Measurements from ENCODE around the gene AXIN2.

Gene AXIN2

GRCh38 chr17:65567566-65567965 is 6.1 kb upstream of the AXIN2 start:
- Histone ChIP-seq H2AFZ (ENCODE audit: low read length) (no peak overlapping the region), H4K20me1 (ENCODE audit: insufficient read depth, low read length) (no peaks in the 10 kb centered on the region), H3K4me1 (ENCODE audit: insufficient read depth, low read length, severe bottlenecking) (no peaks in the 10 kb centered on the region), H3K9ac (ENCODE audit: low read length) (no peak overlapping the region), H3K4me2 (ENCODE audit: low read length) (no peak overlapping the region), H3K9me2 (ENCODE audit: low read depth, low read length) (no peaks in the 10 kb centered on the region), H3K27me3 (ENCODE audit: insufficient read depth, low read length) (no peaks in the 10 kb centered on the region; the same call in 1 of the 2 replicates), H3K36me3 (ENCODE audit: insufficient read depth, low read length) (no peaks in the 10 kb centered on the region), H3K27ac (ENCODE audit: low read depth, low read length, poor library complexity, severe bottlenecking) (no peak overlapping the region), H3F3A (ENCODE audit: insufficient read depth, low read length) (no peaks in the 10 kb centered on the region), H3K9me3 (ENCODE audit: low read length) (no peaks in the 10 kb centered on the region), H3K79me2 (ENCODE audit: insufficient read depth, low read length) (no peaks in the 10 kb centered on the region), H3K4me3 (ENCODE audit: low read depth, low read length, poor library complexity, severe bottlenecking) (no peak overlapping the region)
- TF ChIP-seq EZH2 (IDR thresholded peaks at IDR 0.05; ENCODE audit: borderline replicate concordance, low read length) (no peak), CTCF (IDR thresholded peaks at IDR 0.05; ENCODE audit: low read length) (no peak)

- H3K79me2 ChIP-seq (ENCODE audit: insufficient read depth, low read length) = no peaks in the 10 kb centered on the region
- no peaks in the 10 kb centered on the region for H3K9me2 ChIP-seq (ENCODE audit: low read depth, low read length)
- no peak overlapping the region for H2AFZ ChIP-seq (ENCODE audit: low read length)
- H3K9me3 ChIP-seq (ENCODE audit: low read length) = no peaks in the 10 kb centered on the region
- H3K4me2 ChIP-seq (ENCODE audit: low read length) = no peak overlapping the region
- H3K27ac ChIP-seq (ENCODE audit: low read depth, low read length, poor library complexity, severe bottlenecking) = no peak overlapping the region
- no peak overlapping the region for H3K4me3 ChIP-seq (ENCODE audit: low read depth, low read length, poor library complexity, severe bottlenecking)
- no peaks in the 10 kb centered on the region; the same call in 1 of the 2 replicates for H3K27me3 ChIP-seq (ENCODE audit: insufficient read depth, low read length)
- no peak overlapping the region for H3K9ac ChIP-seq (ENCODE audit: low read length)
- no peaks in the 10 kb centered on the region for H4K20me1 ChIP-seq (ENCODE audit: insufficient read depth, low read length)
- no peaks in the 10 kb centered on the region for H3K36me3 ChIP-seq (ENCODE audit: insufficient read depth, low read length)
- no peaks in the 10 kb centered on the region for H3K4me1 ChIP-seq (ENCODE audit: insufficient read depth, low read length, severe bottlenecking)
- H3F3A ChIP-seq (ENCODE audit: insufficient read depth, low read length) = no peaks in the 10 kb centered on the region
- TF ChIP-seq EZH2 (IDR thresholded peaks at IDR 0.05; ENCODE audit: borderline replicate concordance, low read length) = no peak
- no peak for TF ChIP-seq CTCF (IDR thresholded peaks at IDR 0.05; ENCODE audit: low read length)
Measured at GRCh38 chr17:65565559-65565958, 4.1 kb upstream of the AXIN2 start.

- Histone ChIP-seq H3K4me3 (ENCODE audit: low read depth, low read length, poor library complexity, severe bottlenecking) (no peak overlapping the region), H3K36me3 (ENCODE audit: insufficient read depth, low read length) (no peaks in the 10 kb centered on the region), H3K27me3 (ENCODE audit: insufficient read depth, low read length) (no peaks in the 10 kb centered on the region; the same call in 1 of the 2 replicates), H2AFZ (ENCODE audit: low read length) (no peak overlapping the region), H3K9me3 (ENCODE audit: low read length) (no peaks in the 10 kb centered on the region), H3K9me2 (ENCODE audit: low read depth, low read length) (no peaks in the 10 kb centered on the region), H3F3A (ENCODE audit: insufficient read depth, low read length) (no peaks in the 10 kb centered on the region), H4K20me1 (ENCODE audit: insufficient read depth, low read length) (no peaks in the 10 kb centered on the region), H3K4me1 (ENCODE audit: insufficient read depth, low read length, severe bottlenecking) (no peaks in the 10 kb centered on the region), H3K9ac (ENCODE audit: low read length) (no peak overlapping the region), H3K79me2 (ENCODE audit: insufficient read depth, low read length) (no peaks in the 10 kb centered on the region), H3K4me2 (ENCODE audit: low read length) (no peak overlapping the region), H3K27ac (ENCODE audit: low read depth, low read length, poor library complexity, severe bottlenecking) (no peak overlapping the region)
- no peak for TF ChIP-seq CTCF (IDR thresholded peaks at IDR 0.05; ENCODE audit: low read length)
- TF ChIP-seq EZH2 (IDR thresholded peaks at IDR 0.05; ENCODE audit: borderline replicate concordance, low read length) = no peak
Measured at GRCh38 chr17:65564793-65565192, 3.3 kb upstream of the AXIN2 start.

Measured in OCI-LY1 (cell line).